WTC11 (cell line): ENCODE results near the gene CHAMP1.

Source experiments
- FOXK1 ChIP-seq: sonication (generic); formaldehyde crosslinking; IDR thresholded peaks from 2 replicates; pipeline ENCODE4 v1.8.0; 2022; ENCODE audit warnings: mild to moderate bottlenecking, moderate library complexity, missing genetic modification reagents
- GTF2I ChIP-seq: fragments of 250-450 bp; sonication (Bioruptor Pico); conservative IDR thresholded peaks from 2 replicates; pipeline ENCODE4 v1.4.0; 2021; ENCODE audit warnings: mild to moderate bottlenecking
- JUN ChIP-seq: sonication (generic); formaldehyde crosslinking; IDR thresholded peaks from 2 replicates; pipeline ENCODE4 v1.8.0; 2023; ENCODE audit warnings: mild to moderate bottlenecking, missing genetic modification reagents
- ZNF121 ChIP-seq: sonication (generic); formaldehyde crosslinking; IDR thresholded peaks from 2 replicates; pipeline ENCODE4 v1.8.0; 2023; ENCODE audit warnings: missing genetic modification reagents
- TF ChIP-seq, protein P1 (sequence below): fragments of 200-600 bp; IDR thresholded peaks from 2 replicates; pipeline ENCODE4 v1.8.0; 2022; ENCODE audit warnings: antibody characterized with exemption

- TF ChIP-seq, protein P1, sequence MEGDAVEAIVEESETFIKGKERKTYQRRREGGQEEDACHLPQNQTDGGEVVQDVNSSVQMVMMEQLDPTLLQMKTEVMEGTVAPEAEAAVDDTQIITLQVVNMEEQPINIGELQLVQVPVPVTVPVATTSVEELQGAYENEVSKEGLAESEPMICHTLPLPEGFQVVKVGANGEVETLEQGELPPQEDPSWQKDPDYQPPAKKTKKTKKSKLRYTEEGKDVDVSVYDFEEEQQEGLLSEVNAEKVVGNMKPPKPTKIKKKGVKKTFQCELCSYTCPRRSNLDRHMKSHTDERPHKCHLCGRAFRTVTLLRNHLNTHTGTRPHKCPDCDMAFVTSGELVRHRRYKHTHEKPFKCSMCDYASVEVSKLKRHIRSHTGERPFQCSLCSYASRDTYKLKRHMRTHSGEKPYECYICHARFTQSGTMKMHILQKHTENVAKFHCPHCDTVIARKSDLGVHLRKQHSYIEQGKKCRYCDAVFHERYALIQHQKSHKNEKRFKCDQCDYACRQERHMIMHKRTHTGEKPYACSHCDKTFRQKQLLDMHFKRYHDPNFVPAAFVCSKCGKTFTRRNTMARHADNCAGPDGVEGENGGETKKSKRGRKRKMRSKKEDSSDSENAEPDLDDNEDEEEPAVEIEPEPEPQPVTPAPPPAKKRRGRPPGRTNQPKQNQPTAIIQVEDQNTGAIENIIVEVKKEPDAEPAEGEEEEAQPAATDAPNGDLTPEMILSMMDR: no peak
- TF ChIP-seq FOXK1 (CRISPR knock-in tag): no peak
- TF ChIP-seq JUN (CRISPR knock-in tag): no peak
- no peak for TF ChIP-seq ZNF121
- no peak for TF ChIP-seq GTF2I (CRISPR knock-in tag)
These were observed 10.0 kb downstream of the CHAMP1 start for GRCh38 chr13:114324334-114324733.
